Liver (tissue), 9 donors: ENCODE data around the gene IKBKE. TPM values are rescaled to one million over a fixed set of nuclear protein-coding genes. Genes with fewer than 3 reads are reported as not detected.

Source experiments
- DNase-seq: peaks from one replicate; pipeline ENCODE4 v3.0.0-alpha.2; 2017; ENCODE audit warnings: low spot score
- H3K27ac ChIP-seq, 2 donors: one replicate each; pipeline ENCODE4 v1.7.0; 2013; ENCODE audit warnings: inconsistent platforms in 2 of 2, low read length in 2 of 2, control low read depth in 1 of 2, low read depth in 1 of 2, mild to moderate bottlenecking in 1 of 2
- H3K27me3 ChIP-seq, 4 donors: one replicate each; pipeline versions ENCODE4 v1.6.1 to v1.7.0; 2013; ENCODE audit warnings: low read length in 3 of 4, inconsistent platforms in 1 of 4, mild to moderate bottlenecking in 1 of 4, moderate library complexity in 1 of 4; ENCODE audit not compliant: control insufficient read depth in 4 of 4, insufficient read depth in 4 of 4
- H3K36me3 ChIP-seq, 4 donors: one replicate each; pipeline versions ENCODE4 v1.6.1 to v1.7.0; 2013; ENCODE audit warnings: low read length in 3 of 4, mild to moderate bottlenecking in 3 of 4, low read depth in 1 of 4, moderate library complexity in 1 of 4; ENCODE audit not compliant: control insufficient read depth in 4 of 4, insufficient read depth in 3 of 4
- H3K4me1 ChIP-seq, 4 donors: one replicate each; pipeline versions ENCODE4 v1.6.1 to v1.7.0; 2013; ENCODE audit warnings: low read length in 3 of 4, mild to moderate bottlenecking in 3 of 4, moderate library complexity in 1 of 4; ENCODE audit not compliant: control insufficient read depth in 4 of 4, insufficient read depth in 4 of 4
- H3K4me3 ChIP-seq, 3 donors: one replicate each; pipeline versions ENCODE4 v1.6.1 to v1.7.0; 2013; ENCODE audit warnings: low read length in 3 of 3, control low read depth in 1 of 3, low read depth in 1 of 3, mild to moderate bottlenecking in 1 of 3
- H3K9ac ChIP-seq, 2 donors: one replicate each; pipeline ENCODE4 v1.7.0; 2013; ENCODE audit warnings: low read length in 2 of 2, mild to moderate bottlenecking in 2 of 2, moderate library complexity in 2 of 2, control low read depth in 1 of 2, low read depth in 1 of 2
- H3K9me3 ChIP-seq, 4 donors: one replicate each; pipeline versions ENCODE4 v1.6.1 to v1.7.0; 2013; ENCODE audit warnings: low read length in 3 of 4; ENCODE audit not compliant: control insufficient read depth in 4 of 4
- ATF3 ChIP-seq: IDR thresholded peaks from 2 replicates; pipeline ENCODE4 v1.6.1; 2016; ENCODE audit warnings: antibody characterized with exemption
- CTCF ChIP-seq: fragments of 150-350 bp; IDR thresholded peaks from 2 replicates; pipeline ENCODE4 v1.5.1; 2017; ENCODE audit warnings: improper control_type of control experiment, low read depth, low read length; ENCODE audit not compliant: missing input control
- EGR1 ChIP-seq, 2 donors: IDR thresholded peaks; 2 replicates each; pipeline ENCODE4 v1.6.1; 2016 to 2018; ENCODE audit warnings: antibody characterized with exemption in 2 of 2, low read depth in 2 of 2
- FOXA1 ChIP-seq: IDR thresholded peaks from 2 replicates; pipeline ENCODE4 v1.6.1; 2016; ENCODE audit warnings: antibody characterized with exemption
- FOXA2 ChIP-seq: IDR thresholded peaks from 2 replicates; pipeline ENCODE4 v1.6.1; 2016; ENCODE audit warnings: antibody characterized with exemption
- GABPA ChIP-seq, 2 donors: IDR thresholded peaks in 1 of 2; conservative IDR thresholded peaks in 1 of 2; 2 replicates each; pipeline ENCODE4 v1.6.1; 2016; ENCODE audit warnings: antibody characterized with exemption in 2 of 2, mild to moderate bottlenecking in 1 of 2, moderate library complexity in 1 of 2
- HNF4A ChIP-seq, 2 donors: conservative IDR thresholded peaks; 2 replicates each; pipeline ENCODE4 v1.6.1; 2016; ENCODE audit warnings: antibody characterized with exemption in 2 of 2, mild to moderate bottlenecking in 2 of 2
- HNF4G ChIP-seq: IDR thresholded peaks from 2 replicates; pipeline ENCODE4 v1.6.1; 2016; ENCODE audit warnings: antibody characterized with exemption
- JUND ChIP-seq, 2 donors: IDR thresholded peaks; 2 replicates each; pipeline ENCODE4 v1.6.1; 2016; ENCODE audit warnings: antibody characterized with exemption in 2 of 2
- MAX ChIP-seq: IDR thresholded peaks from 2 replicates; pipeline ENCODE4 v1.6.1; 2016; ENCODE audit warnings: antibody characterized with exemption
- NR2F2 ChIP-seq: IDR thresholded peaks from 2 replicates; pipeline ENCODE4 v1.6.1; 2016; ENCODE audit warnings: antibody characterized with exemption
- RAD21 ChIP-seq, 2 donors: IDR thresholded peaks; 2 replicates each; pipeline ENCODE4 v1.6.1; 2016; ENCODE audit warnings: antibody characterized with exemption in 2 of 2, mild to moderate bottlenecking in 2 of 2
- REST ChIP-seq: IDR thresholded peaks from 2 replicates; pipeline ENCODE4 v1.6.1; 2016; ENCODE audit warnings: antibody characterized with exemption, mild to moderate bottlenecking
- RXRA ChIP-seq, 2 donors: IDR thresholded peaks; 2 replicates each; pipeline ENCODE4 v1.6.1; 2017 to 2018; ENCODE audit warnings: antibody characterized with exemption in 2 of 2, mild to moderate bottlenecking in 1 of 2
- SP1 ChIP-seq: IDR thresholded peaks from 2 replicates; pipeline ENCODE4 v1.6.1; 2018; ENCODE audit warnings: antibody characterized with exemption, mild to moderate bottlenecking
- TAF1 ChIP-seq: conservative IDR thresholded peaks from 2 replicates; pipeline ENCODE4 v1.6.1; 2016; ENCODE audit warnings: antibody characterized with exemption, mild to moderate bottlenecking
- YY1 ChIP-seq: IDR thresholded peaks from 2 replicates; pipeline ENCODE4 v1.6.1; 2016; ENCODE audit warnings: antibody characterized with exemption, mild to moderate bottlenecking
- ZBTB33 ChIP-seq: IDR thresholded peaks from 2 replicates; pipeline ENCODE4 v1.6.1; 2016; ENCODE audit warnings: antibody characterized with exemption
- WGBS: extraction: QIAGEN DNeasy Blood & Tissue Kit; methylation state at CpG from one replicate; pipeline ENCODE4 v1.1.7; 2013; 5-methylcytosine and 5-hydroxymethylcytosine counted together
- polyA plus RNA-seq, 2 donors: library from polyadenylated mRNA; stranded (reverse) in 1 of 2; unstranded in 1 of 2; fragments of 200-250 nt in 1 of 2; fragments of >200 nt in 1 of 2; fragmentation: Nextera tagmentation in 1 of 2; extraction: Ambion mirVana in 1 of 2; gene quantifications; one replicate each; pipeline versions ENCODE4 v1.2.1 to v1.2.3, GENCODE V29; 2013 to 2015
- total RNA-seq, 2 donors: library from RNA; depleted of rRNA; stranded (reverse); fragments of >200 nt; gene quantifications; one replicate each; pipeline ENCODE4 v1.2.3, GENCODE V29; 2014
- donor health status: healthy.
- donor health status: healthy.
- donor health status: healthy.
- donor health status: healthy.
- donor health status: healthy.

Gene IKBKE
- total and polyA plus RNA-seq, 4 donors = 0.81 to 3.9 (median 1.5) TPM

GRCh38 chr1:206459703-206460102 is 10.6 kb upstream of the IKBKE start:
- Histone ChIP-seq H3K4me1 (no peaks in the 10 kb centered on the region), H3K9me3 (no peaks in the 10 kb centered on the region), H3K9ac (no peak overlapping the region), H3K27ac (no peak overlapping the region), H3K4me3 (no peak overlapping the region), H3K36me3 (peaks cover 0 to 17% (median 7%) of the 10 kb centered on the region in 4 donors), H3K27me3 (no peaks in the 10 kb centered on the region)
- no peak for DNase-seq
- no peak for TF ChIP-seq FOXA2
- 99% methylated on average over 4 of the region's 4 CpGs for WGBS

- H3K4me3 ChIP-seq = no peak overlapping the region
- DNase-seq = no peak
- H3K9me3 ChIP-seq = no peaks in the 10 kb centered on the region
- TF ChIP-seq RAD21 (IDR thresholded peaks at IDR 0.05) = no peak
- no peak for TF ChIP-seq TAF1
- no peak for TF ChIP-seq EGR1 (IDR thresholded peaks at IDR 0.05; ENCODE audit: low read depth in 2 of 2)
- TF ChIP-seq RXRA (IDR thresholded peaks at IDR 0.05) = no peak
- TF ChIP-seq JUND (IDR thresholded peaks at IDR 0.05) = no peak
- TF ChIP-seq REST = no peak
- TF ChIP-seq MAX = no peak
- no peak for TF ChIP-seq GABPA (IDR thresholded peaks at IDR 0.05 in 1 of 2, conservative IDR thresholded peaks at IDR 0.05 in 1 of 2)
- TF ChIP-seq FOXA1 = no peak
- no peak for TF ChIP-seq ATF3
- no peak for TF ChIP-seq ZBTB33
- no peak for TF ChIP-seq SP1
- no peak for TF ChIP-seq YY1
- TF ChIP-seq HNF4G = no peak
- no peak for TF ChIP-seq FOXA2
- no peak for TF ChIP-seq HNF4A (conservative IDR thresholded peaks at IDR 0.05)
- TF ChIP-seq CTCF = no peak
- TF ChIP-seq NR2F2 = no peak
- no peaks in the 10 kb centered on the region for H3K4me1 ChIP-seq
- 91% methylated on average over 17 of the region's 17 CpGs for WGBS
- peaks cover 0 to 9% (median 5%) of the 10 kb centered on the region in 4 donors for H3K36me3 ChIP-seq
- no peak overlapping the region for H3K9ac ChIP-seq
- H3K27me3 ChIP-seq = no peaks in the 10 kb centered on the region
- H3K27ac ChIP-seq = no peak overlapping the region
These were observed 9.3 kb upstream of the IKBKE start for GRCh38 chr1:206460836-206461426.
